NT2/D1 (cell line): ENCODE data around the gene MED14.

Source experiments
- SUZ12 ChIP-seq: IDR thresholded peaks from 2 replicates; pipeline ENCODE4 v1.6.1; 2011; ENCODE audit not compliant: insufficient read length, insufficient read depth; ENCODE audit errors: extremely low read depth
- YY1 ChIP-seq: IDR thresholded peaks from 2 replicates; pipeline ENCODE4 v1.6.1; 2011; ENCODE audit not compliant: insufficient read length, insufficient read depth
- ZNF274 ChIP-seq: IDR thresholded peaks from 2 replicates; pipeline ENCODE4 v1.6.1; 2011; ENCODE audit warnings: mild to moderate bottlenecking, low read depth, low read length

GRCh38 chrX:40607381-40607780, 128.0 kb downstream of the MED14 start:
- TF ChIP-seq YY1 (no peak), SUZ12 (no peak), ZNF274 (no peak)
